GM12878 (cell line): ENCODE measurements around the gene RBKS. TPM values are rescaled to one million over a fixed set of nuclear protein-coding genes. Genes with fewer than 3 reads are reported as not detected.

ENCODE experiments used
- ATAC-seq: fragments of 200-7000 bp; cut with Tn5 transposase; 3 replicates; pipeline ENCODE4 v1.9.1; 2020; ENCODE audit warnings: mild to moderate bottlenecking, moderate library complexity
- BruUV-seq: library from RNA; stranded (reverse); fragments of 400-500 nt; replicated peaks from 2 replicates; lab custom pipeline; 2021; lab: Mats Ljungman, UMichigan
- CTCF ChIA-PET: fragments of 300-600 bp; sonication (Branson Sonifier 250); formaldehyde crosslinking; extraction: SDS; loops from one replicate; lab custom pipeline; 2021; ENCODE audit warnings: inconsistent platforms; lab: Yijun Ruan, JAX
- POLR2A ChIA-PET: fragments of 350-600 bp; formaldehyde crosslinking; extraction: SDS; loops from one replicate; lab custom pipeline; 2021; ENCODE audit warnings: inconsistent platforms; lab: Charles Lee
- RAD21 ChIA-PET: fragments of 300-600 bp; sonication (Branson Sonifier 250); formaldehyde crosslinking; loops from one replicate; lab custom pipeline; 2023; ENCODE audit warnings: antibody characterized with exemption; ENCODE audit not compliant: unreplicated experiment; lab: Charles Lee
- SMC1A ChIA-PET: fragments of 300-600 bp; sonication (Branson Sonifier 250); formaldehyde crosslinking; loops from one replicate; lab custom pipeline; 2023; ENCODE audit not compliant: unreplicated experiment, uncharacterized antibody; lab: Charles Lee
- DNase-seq: peaks from one replicate; pipeline ENCODE4 v3.0.0-alpha.2; 2011; ENCODE audit warnings: low read depth, low spot score
- FAIRE-seq: peaks from 3 replicates; lab custom pipeline; 2011; peaks lifted over from hg19 to GRCh38; lab: Jason Lieb, UNC
- H2AFZ ChIP-seq: 2 replicates; pipeline ENCODE4 v1.6.0; 2011; ENCODE audit warnings: low read depth, low read length, control low read depth; ENCODE audit not compliant: control insufficient read depth
- H3K27ac ChIP-seq: 2 replicates; pipeline ENCODE4 v1.5.1; 2011; ENCODE audit warnings: control low read depth; ENCODE audit not compliant: control insufficient read depth, insufficient read depth
- H3K27me3 ChIP-seq, 2 experiments: replicated peaks in 1 of 2; 2 replicates each; pipeline versions ENCODE4 v1.6.0 to v1.6.1; 2011; ENCODE audit warnings: low read length in 1 of 2; ENCODE audit not compliant: control insufficient read depth in 2 of 2, insufficient read depth in 2 of 2
- H3K36me3 ChIP-seq, 2 experiments: 2 replicates each; pipeline ENCODE4 v1.5.1; 2011; ENCODE audit warnings: low read length in 1 of 2; ENCODE audit not compliant: control insufficient read depth in 2 of 2, insufficient read depth in 2 of 2
- H3K4me1 ChIP-seq: 2 replicates; pipeline ENCODE4 v1.6.1; 2011; ENCODE audit warnings: mild to moderate bottlenecking, low read length, moderate library complexity, mixed read lengths; ENCODE audit not compliant: control insufficient read depth, insufficient read depth
- H3K4me2 ChIP-seq: 2 replicates; pipeline ENCODE4 v1.6.0; 2011; ENCODE audit warnings: control low read depth; ENCODE audit not compliant: control insufficient read depth, insufficient read depth
- H3K4me3 ChIP-seq: fragments of 200-600 bp; sonication (generic); 2 replicates; pipeline ENCODE4 v1.5.1; 2016
- H3K79me2 ChIP-seq: 2 replicates; pipeline ENCODE4 v1.6.0; 2011; ENCODE audit warnings: low read length; ENCODE audit not compliant: control insufficient read depth, insufficient read depth
- H3K9ac ChIP-seq: 2 replicates; pipeline ENCODE4 v1.8.0; 2011; ENCODE audit warnings: low read length, control low read depth, mixed read lengths; ENCODE audit not compliant: control insufficient read depth, insufficient read depth
- H3K9me3 ChIP-seq: replicated peaks from 3 replicates; pipeline ENCODE4 v1.5.1; 2011; ENCODE audit warnings: mild to moderate bottlenecking, low read length; ENCODE audit not compliant: control insufficient read depth, insufficient read depth
- H4K20me1 ChIP-seq: 2 replicates; pipeline ENCODE4 v1.6.0; 2011; ENCODE audit not compliant: control insufficient read depth, insufficient read depth
- ATF7 ChIP-seq: fragments of 450-650 bp; IDR thresholded peaks from 2 replicates; pipeline ENCODE4 v1.6.1; 2016; ENCODE audit warnings: low read depth, mild to moderate bottlenecking
- IRF4 ChIP-seq: IDR thresholded peaks from 2 replicates; pipeline ENCODE4 v1.6.1; 2011; ENCODE audit warnings: low read depth, low read length
- NFIC ChIP-seq: IDR thresholded peaks from 2 replicates; pipeline ENCODE4 v1.6.1; 2012; ENCODE audit warnings: low read depth, mild to moderate bottlenecking, inconsistent platforms, low read length, moderate library complexity
- PAX8 ChIP-seq: fragments of 450-650 bp; IDR thresholded peaks from 2 replicates; pipeline ENCODE4 v1.6.1; 2017; ENCODE audit warnings: mild to moderate bottlenecking, moderate library complexity
- POU2F2 ChIP-seq: IDR thresholded peaks from 3 replicates; pipeline ENCODE4 v1.6.1; 2011; ENCODE audit warnings: low read depth, mild to moderate bottlenecking, low read length, borderline replicate concordance
- RAD21 ChIP-seq: IDR thresholded peaks from 2 replicates; pipeline ENCODE4 v1.6.1; 2011; ENCODE audit warnings: mild to moderate bottlenecking, low read depth, low read length, moderate library complexity; ENCODE audit not compliant: insufficient read depth
- TCF7 ChIP-seq: IDR thresholded peaks from 2 replicates; pipeline ENCODE4 v1.6.1; 2014; ENCODE audit warnings: antibody characterized with exemption, borderline replicate concordance
- ZNF24 ChIP-seq: fragments of 450-650 bp; IDR thresholded peaks from 2 replicates; pipeline ENCODE4 v1.6.1; 2017; ENCODE audit warnings: antibody characterized with exemption, mild to moderate bottlenecking
- WGBS: methylation state at CpG from one replicate; pipeline ENCODE4 v1.1.6; 2016; ENCODE audit warnings: low lambda C conversion rate; ENCODE audit not compliant: insufficient replicate concordance, insufficient coverage; ENCODE audit errors: missing lambda C conversion rate; 5-methylcytosine and 5-hydroxymethylcytosine counted together
- in situ Hi-C: fragments of 300-500 bp; cut with MboI; formaldehyde crosslinking; loops from 9 replicates; pipeline ENCODE4 v1.14.3; 2018; ENCODE audit warnings: mixed read lengths
- intact Hi-C: fragments of 100-400 bp; cut with micrococcal nuclease; formaldehyde crosslinking; loops from one replicate; pipeline ENCODE4 v1.14.2; 2022; ENCODE audit not compliant: unreplicated experiment
- polyA plus RNA-seq, 11 experiments: library from polyadenylated mRNA; depleted of rRNA in 4 of 11; unstranded in 6 of 11; stranded (reverse) in 5 of 11; fragments of >200 nt; fragmentation: Nextera tagmentation in 4 of 11; fragmentation: Illumina TruSeq in 1 of 11; extraction: Ambion mirVana in 4 of 11; extraction: Trizol in 1 of 11; gene quantifications; 1 replicate in 1 of 11; 2 replicates in 10 of 11; pipeline versions ENCODE4 v1.2.1 to v1.2.3, GENCODE V29; 2011 to 2016; ENCODE audit warnings: inconsistent platforms in 2 of 11, missing spikeins in 2 of 11, low read depth in 1 of 11
- total RNA-seq, 4 experiments: library from RNA; depleted of rRNA in 3 of 4; stranded (reverse); fragments of >200 nt in 3 of 4; fragmentation: Illumina TruSeq in 1 of 4; extraction: Trizol in 1 of 4; gene quantifications; 2 replicates each; pipeline versions ENCODE4 v1.2.1 to v1.2.3, GENCODE V29; 2013 to 2021
- TF ChIP-seq, protein P1 (sequence below): fragments of 450-650 bp; IDR thresholded peaks from 2 replicates; pipeline ENCODE4 v1.6.1; 2017; ENCODE audit warnings: mild to moderate bottlenecking, moderate library complexity
- TF ChIP-seq, protein P2 (sequence below): fragments of 450-650 bp; conservative IDR thresholded peaks from 2 replicates; pipeline ENCODE4 v1.6.1; 2017; ENCODE audit warnings: mild to moderate bottlenecking, moderate library complexity
- TF ChIP-seq, protein P3 (sequence below): IDR thresholded peaks from 2 replicates; pipeline ENCODE4 v1.6.1; 2012; ENCODE audit warnings: low read depth, low read length, improper control_type of control experiment
- TF ChIP-seq, protein P4 (sequence below): IDR thresholded peaks from 2 replicates; pipeline ENCODE4 v1.6.1; 2011; ENCODE audit warnings: borderline replicate concordance, low read depth, mild to moderate bottlenecking, moderate library complexity, low read length; ENCODE audit not compliant: insufficient read depth, poor library complexity, severe bottlenecking
- TF ChIP-seq, protein P5 (sequence below): fragments of 450-650 bp; formaldehyde crosslinking; IDR thresholded peaks from 2 replicates; pipeline ENCODE4 v1.5.0; 2022; ENCODE audit warnings: mild to moderate bottlenecking, missing genetic modification characterization

The RBKS gene
- total and polyA plus RNA-seq, 10 of the 15 experiments (the other 5 are each of a cell fraction or from before 2014, with no cell fraction given), result 0.39 to 1.8 (median 1.0) TPM

DNA sequence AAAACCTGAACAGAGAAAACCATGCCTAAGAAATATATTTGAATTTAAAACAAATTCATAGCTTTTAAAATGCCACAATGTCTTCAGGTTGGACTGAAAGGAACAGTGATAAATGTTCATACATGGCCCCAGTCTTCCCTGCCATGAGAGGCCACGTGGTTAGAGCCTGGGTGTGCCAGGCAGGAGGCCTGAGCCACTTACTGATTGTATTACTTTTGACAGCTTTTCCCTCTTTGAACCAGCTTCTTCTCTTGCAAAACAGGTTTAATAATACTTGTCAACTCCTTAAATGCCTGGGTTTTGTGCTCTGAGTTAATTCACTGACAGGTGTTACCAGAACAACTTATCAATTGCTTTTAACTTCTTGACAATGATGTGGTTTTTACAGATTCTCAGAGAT is 27.0 kb downstream of the RBKS start:
- H2AFZ ChIP-seq, result no peak overlapping the region
- H3K4me2 ChIP-seq, result no peak overlapping the region
- intact Hi-C loops, result no loop called here
- ChIA-PET CTCF (no interaction called here), SMC1A (no interaction called here), POLR2A (no interaction called here), RAD21 (no interaction called here)
- BruUV-seq, result no TSS peak
- H3K4me3 ChIP-seq, result no peak overlapping the region
- H3K36me3 ChIP-seq, result no peaks in the 10 kb centered on the region
- no peaks in the 10 kb centered on the region for H4K20me1 ChIP-seq
- 19% methylated on average over 1 of the region's 1 CpG for WGBS
- no peaks in the 10 kb centered on the region for H3K27me3 ChIP-seq
- DNase-seq, result no peak
- H3K27ac ChIP-seq, result no peak overlapping the region
- no peak for FAIRE-seq
- no peak overlapping the region for H3K9ac ChIP-seq
- no peaks in the 10 kb centered on the region for H3K4me1 ChIP-seq
- H3K79me2 ChIP-seq, result no peaks in the 10 kb centered on the region
- ATAC-seq, result no peak
- in situ Hi-C loops, result no loop called here
- H3K9me3 ChIP-seq, result no peaks in the 10 kb centered on the region
- TF ChIP-seq RAD21, result no peak
- TF ChIP-seq ATF7, result no peak
- TF ChIP-seq, protein P1, sequence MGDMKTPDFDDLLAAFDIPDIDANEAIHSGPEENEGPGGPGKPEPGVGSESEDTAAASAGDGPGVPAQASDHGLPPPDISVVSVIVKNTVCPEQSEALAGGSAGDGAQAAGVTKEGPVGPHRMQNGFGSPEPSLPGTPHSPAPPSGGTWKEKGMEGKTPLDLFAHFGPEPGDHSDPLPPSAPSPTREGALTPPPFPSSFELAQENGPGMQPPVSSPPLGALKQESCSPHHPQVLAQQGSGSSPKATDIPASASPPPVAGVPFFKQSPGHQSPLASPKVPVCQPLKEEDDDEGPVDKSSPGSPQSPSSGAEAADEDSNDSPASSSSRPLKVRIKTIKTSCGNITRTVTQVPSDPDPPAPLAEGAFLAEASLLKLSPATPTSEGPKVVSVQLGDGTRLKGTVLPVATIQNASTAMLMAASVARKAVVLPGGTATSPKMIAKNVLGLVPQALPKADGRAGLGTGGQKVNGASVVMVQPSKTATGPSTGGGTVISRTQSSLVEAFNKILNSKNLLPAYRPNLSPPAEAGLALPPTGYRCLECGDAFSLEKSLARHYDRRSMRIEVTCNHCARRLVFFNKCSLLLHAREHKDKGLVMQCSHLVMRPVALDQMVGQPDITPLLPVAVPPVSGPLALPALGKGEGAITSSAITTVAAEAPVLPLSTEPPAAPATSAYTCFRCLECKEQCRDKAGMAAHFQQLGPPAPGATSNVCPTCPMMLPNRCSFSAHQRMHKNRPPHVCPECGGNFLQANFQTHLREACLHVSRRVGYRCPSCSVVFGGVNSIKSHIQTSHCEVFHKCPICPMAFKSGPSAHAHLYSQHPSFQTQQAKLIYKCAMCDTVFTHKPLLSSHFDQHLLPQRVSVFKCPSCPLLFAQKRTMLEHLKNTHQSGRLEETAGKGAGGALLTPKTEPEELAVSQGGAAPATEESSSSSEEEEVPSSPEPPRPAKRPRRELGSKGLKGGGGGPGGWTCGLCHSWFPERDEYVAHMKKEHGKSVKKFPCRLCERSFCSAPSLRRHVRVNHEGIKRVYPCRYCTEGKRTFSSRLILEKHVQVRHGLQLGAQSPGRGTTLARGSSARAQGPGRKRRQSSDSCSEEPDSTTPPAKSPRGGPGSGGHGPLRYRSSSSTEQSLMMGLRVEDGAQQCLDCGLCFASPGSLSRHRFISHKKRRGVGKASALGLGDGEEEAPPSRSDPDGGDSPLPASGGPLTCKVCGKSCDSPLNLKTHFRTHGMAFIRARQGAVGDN, result no peak
- no peak for TF ChIP-seq IRF4
- TF ChIP-seq, protein P2, sequence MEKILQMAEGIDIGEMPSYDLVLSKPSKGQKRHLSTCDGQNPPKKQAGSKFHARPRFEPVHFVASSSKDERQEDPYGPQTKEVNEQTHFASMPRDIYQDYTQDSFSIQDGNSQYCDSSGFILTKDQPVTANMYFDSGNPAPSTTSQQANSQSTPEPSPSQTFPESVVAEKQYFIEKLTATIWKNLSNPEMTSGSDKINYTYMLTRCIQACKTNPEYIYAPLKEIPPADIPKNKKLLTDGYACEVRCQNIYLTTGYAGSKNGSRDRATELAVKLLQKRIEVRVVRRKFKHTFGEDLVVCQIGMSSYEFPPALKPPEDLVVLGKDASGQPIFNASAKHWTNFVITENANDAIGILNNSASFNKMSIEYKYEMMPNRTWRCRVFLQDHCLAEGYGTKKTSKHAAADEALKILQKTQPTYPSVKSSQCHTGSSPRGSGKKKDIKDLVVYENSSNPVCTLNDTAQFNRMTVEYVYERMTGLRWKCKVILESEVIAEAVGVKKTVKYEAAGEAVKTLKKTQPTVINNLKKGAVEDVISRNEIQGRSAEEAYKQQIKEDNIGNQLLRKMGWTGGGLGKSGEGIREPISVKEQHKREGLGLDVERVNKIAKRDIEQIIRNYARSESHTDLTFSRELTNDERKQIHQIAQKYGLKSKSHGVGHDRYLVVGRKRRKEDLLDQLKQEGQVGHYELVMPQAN, result no peak
- TF ChIP-seq POU2F2, result no peak
- TF ChIP-seq, protein P3, sequence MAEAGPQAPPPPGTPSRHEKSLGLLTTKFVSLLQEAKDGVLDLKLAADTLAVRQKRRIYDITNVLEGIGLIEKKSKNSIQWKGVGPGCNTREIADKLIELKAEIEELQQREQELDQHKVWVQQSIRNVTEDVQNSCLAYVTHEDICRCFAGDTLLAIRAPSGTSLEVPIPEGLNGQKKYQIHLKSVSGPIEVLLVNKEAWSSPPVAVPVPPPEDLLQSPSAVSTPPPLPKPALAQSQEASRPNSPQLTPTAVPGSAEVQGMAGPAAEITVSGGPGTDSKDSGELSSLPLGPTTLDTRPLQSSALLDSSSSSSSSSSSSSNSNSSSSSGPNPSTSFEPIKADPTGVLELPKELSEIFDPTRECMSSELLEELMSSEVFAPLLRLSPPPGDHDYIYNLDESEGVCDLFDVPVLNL, result no peak
- TF ChIP-seq TCF7, result no peak
- TF ChIP-seq, protein P4, sequence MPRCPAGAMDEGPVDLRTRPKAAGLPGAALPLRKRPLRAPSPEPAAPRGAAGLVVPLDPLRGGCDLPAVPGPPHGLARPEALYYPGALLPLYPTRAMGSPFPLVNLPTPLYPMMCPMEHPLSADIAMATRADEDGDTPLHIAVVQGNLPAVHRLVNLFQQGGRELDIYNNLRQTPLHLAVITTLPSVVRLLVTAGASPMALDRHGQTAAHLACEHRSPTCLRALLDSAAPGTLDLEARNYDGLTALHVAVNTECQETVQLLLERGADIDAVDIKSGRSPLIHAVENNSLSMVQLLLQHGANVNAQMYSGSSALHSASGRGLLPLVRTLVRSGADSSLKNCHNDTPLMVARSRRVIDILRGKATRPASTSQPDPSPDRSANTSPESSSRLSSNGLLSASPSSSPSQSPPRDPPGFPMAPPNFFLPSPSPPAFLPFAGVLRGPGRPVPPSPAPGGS, result no peak
- no peak for TF ChIP-seq ZNF24
- TF ChIP-seq, protein P5, sequence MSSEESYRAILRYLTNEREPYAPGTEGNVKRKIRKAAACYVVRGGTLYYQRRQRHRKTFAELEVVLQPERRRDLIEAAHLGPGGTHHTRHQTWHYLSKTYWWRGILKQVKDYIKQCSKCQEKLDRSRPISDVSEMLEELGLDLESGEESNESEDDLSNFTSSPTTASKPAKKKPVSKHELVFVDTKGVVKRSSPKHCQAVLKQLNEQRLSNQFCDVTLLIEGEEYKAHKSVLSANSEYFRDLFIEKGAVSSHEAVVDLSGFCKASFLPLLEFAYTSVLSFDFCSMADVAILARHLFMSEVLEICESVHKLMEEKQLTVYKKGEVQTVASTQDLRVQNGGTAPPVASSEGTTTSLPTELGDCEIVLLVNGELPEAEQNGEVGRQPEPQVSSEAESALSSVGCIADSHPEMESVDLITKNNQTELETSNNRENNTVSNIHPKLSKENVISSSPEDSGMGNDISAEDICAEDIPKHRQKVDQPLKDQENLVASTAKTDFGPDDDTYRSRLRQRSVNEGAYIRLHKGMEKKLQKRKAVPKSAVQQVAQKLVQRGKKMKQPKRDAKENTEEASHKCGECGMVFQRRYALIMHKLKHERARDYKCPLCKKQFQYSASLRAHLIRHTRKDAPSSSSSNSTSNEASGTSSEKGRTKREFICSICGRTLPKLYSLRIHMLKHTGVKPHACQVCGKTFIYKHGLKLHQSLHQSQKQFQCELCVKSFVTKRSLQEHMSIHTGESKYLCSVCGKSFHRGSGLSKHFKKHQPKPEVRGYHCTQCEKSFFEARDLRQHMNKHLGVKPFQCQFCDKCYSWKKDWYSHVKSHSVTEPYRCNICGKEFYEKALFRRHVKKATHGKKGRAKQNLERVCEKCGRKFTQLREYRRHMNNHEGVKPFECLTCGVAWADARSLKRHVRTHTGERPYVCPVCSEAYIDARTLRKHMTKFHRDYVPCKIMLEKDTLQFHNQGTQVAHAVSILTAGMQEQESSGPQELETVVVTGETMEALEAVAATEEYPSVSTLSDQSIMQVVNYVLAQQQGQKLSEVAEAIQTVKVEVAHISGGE (CRISPR knock-in tag), result no peak
- no peak for TF ChIP-seq PAX8
- no peak for TF ChIP-seq NFIC
